GM19395 (cell line): ENCODE data around the gene TOM1L2.
"Not testable (repeated sequence)": the region's sequence is repeated elsewhere in the genome, so short reads cannot be mapped to it uniquely, and the experiment has no call there.

Source experiments
- ATAC-seq: cut with Tn5 transposase; IDR thresholded peaks from one replicate; pipeline ENCODE4 v1.9.1; 2021; ENCODE audit warnings: mild to moderate bottlenecking, moderate library complexity; ENCODE audit not compliant: unreplicated experiment

TOM1L2 gene

GRCh38 chr17:17971431-17972125 is 622 bp downstream of the TOM1L2 start:
- no peak for ATAC-seq

DNA sequence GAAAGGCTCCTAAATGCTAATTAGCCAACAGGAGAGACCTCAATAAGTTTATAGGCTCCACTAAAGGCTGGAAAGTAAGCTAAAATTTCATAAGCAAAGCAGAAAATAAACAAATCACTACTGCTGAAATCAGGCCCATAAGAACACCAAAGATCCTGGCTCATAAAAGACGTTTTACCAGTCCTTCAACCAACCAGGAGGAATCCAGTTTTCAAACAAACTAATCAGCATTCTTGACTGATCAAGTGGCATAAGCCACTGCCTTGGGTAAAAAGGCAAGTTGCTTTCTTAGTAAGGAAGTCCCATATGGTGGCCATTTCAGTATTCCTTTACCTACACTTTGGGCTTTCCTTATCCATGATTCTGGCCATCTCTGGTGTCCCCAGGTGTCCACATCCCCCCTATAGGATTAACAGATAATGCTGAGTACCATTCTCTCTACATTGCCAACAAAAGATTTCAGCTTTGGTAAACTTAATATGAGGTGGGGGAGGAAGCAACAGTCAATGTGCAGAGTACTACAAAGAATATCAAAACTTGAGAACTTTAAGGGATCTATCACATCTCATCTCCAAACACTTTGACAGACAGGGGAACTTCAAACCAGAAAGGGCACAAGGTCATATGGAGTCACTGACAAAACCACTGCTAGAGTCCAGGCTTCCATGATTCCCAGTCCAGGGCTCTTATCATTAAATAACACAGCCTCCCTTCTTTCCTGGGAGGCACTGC is 1.3 kb downstream of the TOM1L2 start:
- ATAC-seq, result no peak

DNA sequence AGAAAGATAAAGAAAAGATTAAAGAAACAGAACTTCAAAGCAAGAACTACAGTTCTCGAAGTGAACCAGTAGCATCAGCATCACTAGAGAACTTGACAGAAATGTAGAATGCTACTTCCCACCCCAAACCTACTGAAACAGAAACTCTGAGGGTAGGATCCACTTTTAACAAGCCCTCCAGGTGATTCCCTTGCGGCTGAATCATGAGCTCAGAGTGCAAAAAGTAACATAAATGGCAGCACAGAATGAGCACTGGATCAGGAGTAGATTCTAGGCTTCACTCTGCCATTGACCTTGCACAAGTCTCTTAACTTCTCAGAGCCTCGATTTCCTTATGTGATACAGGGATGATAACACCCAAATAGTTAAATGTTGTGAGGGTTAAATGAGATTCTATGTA is 5.8 kb downstream of the TOM1L2 start:
- no peak for ATAC-seq

DNA sequence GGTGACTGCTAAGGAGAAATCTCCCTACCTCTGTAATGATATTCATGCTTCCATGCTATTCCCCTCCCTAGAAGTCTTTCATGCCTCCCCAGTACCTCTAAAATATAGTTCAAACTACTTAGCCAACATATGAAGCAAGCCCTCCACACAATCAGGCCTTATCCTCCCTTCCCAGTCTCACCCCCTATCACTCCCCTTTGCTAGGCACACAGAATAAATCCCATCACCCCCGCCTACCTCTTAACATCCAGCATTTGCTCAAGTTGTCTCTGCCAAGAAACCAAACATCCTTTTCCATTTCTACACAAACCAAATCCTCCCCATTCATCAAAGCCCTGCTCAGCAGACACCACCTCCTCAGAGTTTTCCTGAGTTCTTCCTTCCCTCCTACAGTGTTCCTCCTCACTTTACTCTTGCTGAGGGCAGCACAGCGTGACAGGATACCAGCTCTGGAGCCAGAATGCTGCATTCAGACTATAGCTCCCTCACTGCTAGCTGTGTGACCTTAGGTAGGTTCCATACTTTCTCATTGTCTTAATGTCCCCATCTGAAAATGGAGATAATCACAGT is 7.0 kb downstream of the TOM1L2 start:
- ATAC-seq, result no peak

- no peak for ATAC-seq
Observed at GRCh38 chr17:17964710-17965109, 7.5 kb downstream of the TOM1L2 start.

GRCh38 chr17:17963694-17964436 is 8.3 kb downstream of the TOM1L2 start:
- ATAC-seq, result no peak

- no peak for ATAC-seq
Observed at GRCh38 chr17:17963066-17963465, 9.1 kb downstream of the TOM1L2 start.

GRCh38 chr17:17960500-17961030 is 11.6 kb downstream of the TOM1L2 start:
- no peak for ATAC-seq

DNA sequence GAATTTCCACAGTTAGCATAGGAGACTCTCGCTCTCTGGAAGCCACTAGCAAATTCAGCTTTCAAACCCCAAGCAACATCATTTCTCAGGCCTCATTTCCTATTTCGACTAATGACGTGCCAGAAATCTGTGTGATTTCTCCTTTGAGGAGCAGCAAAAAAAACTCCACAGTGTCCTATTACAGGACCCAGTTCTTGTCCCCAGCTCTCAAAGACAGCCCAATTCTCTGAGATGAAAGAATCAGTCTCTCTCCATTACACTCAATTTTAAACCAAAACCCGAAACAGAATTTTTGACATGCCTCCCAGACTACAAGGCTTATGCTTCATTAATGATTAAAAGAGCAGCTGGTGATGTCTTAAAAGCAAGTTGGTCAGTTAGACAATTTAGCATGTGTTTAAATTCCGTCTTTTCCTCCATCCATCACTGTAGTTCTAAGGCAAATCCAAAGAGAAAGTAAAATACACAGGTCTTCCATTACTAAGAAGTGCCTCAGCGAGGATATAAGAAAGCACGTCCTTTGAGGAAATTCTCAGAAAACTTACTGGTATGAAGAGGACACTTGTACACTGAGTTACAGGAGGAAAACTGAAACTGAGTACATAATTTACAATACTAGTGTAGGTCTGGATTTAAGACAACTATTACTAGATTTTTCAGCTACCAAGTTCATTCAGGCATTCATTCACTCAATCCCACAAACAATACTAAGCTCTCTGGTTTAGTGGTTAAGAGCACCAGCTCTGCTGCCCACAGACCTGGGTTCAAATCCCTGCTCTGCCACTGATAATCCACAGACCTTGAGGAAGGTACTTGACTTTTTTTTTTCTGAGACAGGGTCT is 12.5 kb downstream of the TOM1L2 start:
- ATAC-seq, result peak; percentile 61

- ATAC-seq, result no peak
Observed at GRCh38 chr17:17958982-17959381, 13.2 kb downstream of the TOM1L2 start.

DNA sequence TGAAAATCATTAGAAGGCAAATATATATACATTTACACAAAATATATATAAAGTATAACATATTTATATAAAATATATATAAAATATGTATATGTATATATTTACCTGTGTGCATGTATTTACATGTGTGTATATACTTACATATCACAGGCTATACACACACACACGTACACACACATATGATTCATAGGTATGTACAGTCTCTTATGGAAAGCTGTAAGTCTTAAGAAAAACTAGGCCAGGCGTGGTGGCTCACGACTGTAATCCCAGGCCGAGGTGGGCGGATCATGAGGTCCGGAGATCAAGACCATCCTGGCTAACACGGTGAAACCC is 14.7 kb downstream of the TOM1L2 start:
- no peak for ATAC-seq

DNA sequence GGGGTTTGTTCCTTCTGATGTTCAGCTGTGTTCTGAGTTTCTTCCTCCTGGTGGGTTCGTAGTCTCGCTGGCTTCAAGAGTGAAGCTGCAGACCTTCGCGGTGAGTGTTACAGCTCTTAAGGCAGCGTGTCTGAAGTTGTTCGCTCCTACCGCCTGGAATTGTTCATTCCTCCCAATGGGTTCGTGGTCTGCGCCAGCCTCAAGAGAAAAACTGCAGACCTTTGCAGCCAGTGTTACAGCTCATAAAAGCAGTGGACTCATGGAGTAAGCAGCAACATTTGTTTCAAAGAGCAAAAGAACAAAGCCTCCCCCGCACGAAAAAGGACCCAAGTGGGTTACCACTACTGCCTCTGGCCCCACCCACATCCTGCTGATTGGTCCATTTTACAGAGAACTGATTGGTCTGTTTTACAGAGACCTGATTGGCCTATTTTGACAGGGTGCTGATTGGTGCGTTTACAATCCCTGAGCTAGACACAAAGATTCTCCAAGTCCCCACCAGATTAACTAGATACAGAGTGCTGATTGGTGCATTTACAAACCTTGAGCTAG is 16.3 kb downstream of the TOM1L2 start:
- not testable (repeated sequence) for ATAC-seq

GRCh38 chr17:17954079-17954478 is 18.1 kb downstream of the TOM1L2 start:
- ATAC-seq, result no peak

- ATAC-seq, result no peak
Observed at GRCh38 chr17:17952691-17953090, 19.5 kb downstream of the TOM1L2 start.

- ATAC-seq, result no peak
Observed at GRCh38 chr17:17951524-17951923, 20.7 kb downstream of the TOM1L2 start.

DNA sequence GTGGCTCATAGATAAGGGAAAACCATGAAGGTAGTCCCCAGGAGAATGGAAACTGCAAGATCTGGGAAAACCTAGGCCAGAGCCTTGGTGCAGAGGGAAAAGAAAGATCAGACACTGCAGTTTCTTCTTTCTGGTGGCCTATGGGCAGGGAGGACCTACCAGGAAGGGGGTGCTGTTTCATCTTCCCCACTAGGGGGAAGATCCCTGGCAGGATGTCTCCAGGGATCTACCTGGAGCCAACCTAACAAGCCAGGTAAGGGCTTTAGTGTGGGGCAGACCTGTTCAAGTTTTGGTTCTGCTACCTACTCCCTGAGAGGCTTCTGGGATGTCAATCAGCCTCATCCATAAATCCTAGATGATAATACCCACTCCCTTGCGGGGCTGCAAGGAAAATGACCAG is 21.4 kb downstream of the TOM1L2 start:
- no peak for ATAC-seq

DNA sequence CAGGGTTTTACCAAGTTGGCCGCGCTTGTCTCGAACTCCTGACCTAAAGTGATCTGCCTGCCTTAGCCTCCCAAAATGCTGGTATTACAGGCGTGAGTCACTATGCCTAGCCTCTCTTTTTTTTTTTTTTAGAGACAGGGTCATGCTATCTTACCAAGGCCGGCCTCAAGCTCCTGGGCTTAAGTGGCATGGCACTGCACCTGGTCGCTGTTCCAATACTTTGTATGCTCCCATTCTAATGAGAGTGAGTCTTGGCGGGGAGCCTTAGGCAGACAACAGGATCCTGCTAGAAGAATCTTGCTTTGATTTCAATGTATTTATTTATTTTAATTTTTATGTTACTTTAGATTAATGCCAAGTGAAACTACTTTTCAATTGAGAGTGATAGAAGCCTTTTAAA is 21.9 kb downstream of the TOM1L2 start:
- no peak for ATAC-seq

DNA sequence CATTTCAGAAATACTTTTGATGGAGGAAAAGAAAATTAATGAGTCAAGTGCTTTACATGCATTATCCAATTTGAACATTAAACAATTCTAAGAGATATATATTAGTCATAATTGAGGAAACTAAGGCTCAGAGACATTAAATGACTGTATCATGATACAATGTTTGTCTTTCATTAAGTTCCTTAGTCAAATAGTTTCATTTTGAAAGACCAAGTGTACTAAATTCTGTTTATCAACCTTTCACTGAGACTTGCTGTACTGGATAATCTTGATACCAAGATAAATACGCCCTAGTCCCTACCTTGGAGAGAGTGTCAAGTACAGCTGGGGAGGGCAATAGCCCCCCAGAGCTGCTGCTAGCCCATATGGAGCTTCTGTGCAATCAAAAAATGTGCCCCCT is 24.2 kb downstream of the TOM1L2 start:
- ATAC-seq, result no peak

GRCh38 chr17:17947309-17947708 is 24.9 kb downstream of the TOM1L2 start:
- no peak for ATAC-seq

- no peak for ATAC-seq
Observed at GRCh38 chr17:17946093-17946492, 26.1 kb downstream of the TOM1L2 start.
